Right lobe of liver (tissue), 6 donors: ENCODE measurements around the gene TSPAN18. TPM values are rescaled to one million over a fixed set of nuclear protein-coding genes. Genes with fewer than 3 reads are reported as not detected.
A peak's percentile ranks its signal among the peaks of the same experiment; 100 is the strongest.

ENCODE experiments used
- ATAC-seq, 4 donors: fragments of 200-7000 bp; cut with Tn5 transposase; one replicate each; pipeline ENCODE4 v1.9.1; 2020; ENCODE audit warnings: mild to moderate bottlenecking in 4 of 4, moderate library complexity in 4 of 4
- DNase-seq, 3 donors: peaks; one replicate each; pipeline ENCODE4 v3.0.0-alpha.2; 2020
- H3K27ac ChIP-seq, 3 donors: fragments of 200-600 bp; one replicate each; pipeline ENCODE4 v1.8.0; 2022
- H3K27me3 ChIP-seq, 2 donors: fragments of 200-600 bp; one replicate each; pipeline ENCODE4 v1.8.0; 2022
- H3K36me3 ChIP-seq, 4 donors: fragments of 200-600 bp; sonication (generic) in 1 of 4; one replicate each; pipeline versions ENCODE4 v1.5.1 to v1.8.0; 2017 to 2022; ENCODE audit warnings: control low read depth in 1 of 4
- H3K4me1 ChIP-seq, 4 donors: fragments of 200-600 bp; sonication (generic) in 1 of 4; one replicate each; pipeline versions ENCODE4 v1.5.1 to v1.8.0; 2017 to 2022; ENCODE audit warnings: control low read depth in 1 of 4
- H3K4me3 ChIP-seq, 3 donors: fragments of 200-600 bp; one replicate each; pipeline ENCODE4 v1.8.0; 2022
- H3K9me3 ChIP-seq, 4 donors: fragments of 200-600 bp; sonication (generic) in 1 of 4; one replicate each; pipeline versions ENCODE4 v1.5.1 to v1.8.0; 2017 to 2022; ENCODE audit warnings: control low read depth in 1 of 4
- CTCF ChIP-seq, 4 donors: fragments of 200-600 bp in 3 of 4; fragments of 450-650 bp in 1 of 4; IDR thresholded peaks; one replicate each; pipeline versions ENCODE4 v1.5.1 to v1.8.0; 2016 to 2022; ENCODE audit warnings: antibody characterized with exemption in 4 of 4, mild to moderate bottlenecking in 2 of 4
- POLR2A ChIP-seq: fragments of 450-650 bp; IDR thresholded peaks from one replicate; pipeline ENCODE4 v1.6.1; 2017; ENCODE audit warnings: antibody characterized with exemption, mild to moderate bottlenecking
- WGBS: methylation state at CpG from one replicate; pipeline ENCODE4 v1.1.6; 2018; ENCODE audit warnings: low coverage, low lambda C conversion rate; ENCODE audit not compliant: insufficient coverage; ENCODE audit errors: missing lambda C conversion rate; 5-methylcytosine and 5-hydroxymethylcytosine counted together
- intact Hi-C, 2 donors: fragments of 100-400 bp; cut with DNase I; formaldehyde crosslinking; loops; one replicate each; pipeline versions ENCODE4 v1.11.2 to v1.14.1; 2022
- total RNA-seq, 6 experiments: library from RNA; depleted of rRNA in 2 of 6; stranded (reverse); fragments of >200 nt in 2 of 6; fragmentation: NEBNext Ultra II Directional in 3 of 6; extraction: Animal tissue kit (Norgen Biotek cat#: 25700) in 3 of 6; gene quantifications; one replicate each; pipeline versions ENCODE4 v1.1.0 to v1.2.4, GENCODE V29; 2016 to 2023
- donor health status: DM: no; HTN: yes; CAD: no.
- donor health status: DM: no; HTN: no; CAD: no.
- donor health status: DM: no; HTN: no; CAD: no.
- donor health status: DM: no; HTN: yes; CAD: no.
- donor health status: DM: no; HTN: yes; CAD: no.

The TSPAN18 gene
- total RNA-seq, 6 experiments from 2014 or later: 3.4 to 10.6 (median 5.3) TPM

DNA sequence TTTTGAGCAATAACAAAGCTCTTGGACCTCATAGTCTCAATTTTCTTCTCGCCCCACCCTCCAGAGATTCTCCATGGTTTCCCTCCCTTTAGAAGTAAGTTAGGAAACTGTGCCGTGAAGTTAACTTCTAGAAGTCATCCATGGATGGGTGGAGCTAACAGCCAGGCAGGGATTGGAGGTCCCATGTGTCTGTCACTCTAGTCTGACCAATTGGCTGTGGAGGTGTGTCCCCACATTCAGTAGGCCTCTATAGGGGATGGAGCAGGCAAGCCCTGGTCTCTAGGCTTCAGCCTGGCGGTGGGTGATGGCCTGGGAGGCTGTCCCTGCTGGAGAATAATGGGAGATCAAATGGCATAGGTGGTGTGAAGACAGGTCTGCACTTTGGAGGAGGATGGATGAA, 173.2 kb downstream of the TSPAN18 start:
- 94% methylated on average over 2 of the region's 3 CpGs for WGBS

DNA sequence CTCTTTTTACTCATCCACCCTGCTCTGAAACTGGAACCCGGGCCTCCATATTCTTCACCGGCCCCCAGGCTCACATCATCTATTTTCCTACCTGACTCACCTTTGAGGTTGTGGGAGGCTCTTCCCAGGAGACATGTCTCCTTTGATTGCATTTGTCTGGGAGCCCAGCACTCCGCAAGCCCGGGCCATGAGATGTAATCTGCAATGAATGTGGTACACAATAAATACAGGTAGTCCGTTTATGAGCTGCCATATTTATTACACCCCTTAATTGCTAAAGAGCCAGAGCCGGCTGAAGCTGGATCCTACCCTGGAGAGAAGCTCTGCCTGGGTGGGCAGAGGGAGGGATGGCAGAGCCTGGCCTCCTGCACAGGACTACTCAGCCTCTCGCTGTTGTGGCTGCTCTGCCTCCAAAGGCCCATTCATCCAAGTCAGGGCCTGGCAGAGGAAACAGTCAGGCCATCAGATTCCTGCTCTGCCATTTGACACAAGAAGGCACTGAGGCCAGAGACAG, 174.4 kb downstream of the TSPAN18 start:
- Histone ChIP-seq H3K27me3 (no peaks in the 10 kb centered on the region), H3K4me3 (no peak overlapping the region), H3K4me1 (no peaks in the 10 kb centered on the region), H3K36me3 (no peaks in the 10 kb centered on the region), H3K9me3 (no peaks in the 10 kb centered on the region), H3K27ac (no peak overlapping the region)
- no peak for DNase-seq
- no peak for TF ChIP-seq POLR2A
- TF ChIP-seq CTCF (IDR thresholded peaks at IDR 0.05): no peak
- intact Hi-C loops: no loop called here
- no peak for ATAC-seq
- WGBS: 96% methylated on average over 4 of the region's 7 CpGs

More for the DNA sequence above, 173.2 kb downstream of the TSPAN18 start:
- ATAC-seq (peak in 3 of 4 donors; percentile 22 to 31 (median 23)), DNase-seq (no peak)
- Histone ChIP-seq H3K9me3 (no peaks in the 10 kb centered on the region), H3K4me3 (no peak overlapping the region), H3K4me1 (no peaks in the 10 kb centered on the region), H3K36me3 (no peaks in the 10 kb centered on the region), H3K27me3 (no peaks in the 10 kb centered on the region), H3K27ac (no peak overlapping the region)
- no peak for TF ChIP-seq POLR2A
- TF ChIP-seq CTCF (IDR thresholded peaks at IDR 0.05): no peak
- intact Hi-C loops: no loop called here

DNA sequence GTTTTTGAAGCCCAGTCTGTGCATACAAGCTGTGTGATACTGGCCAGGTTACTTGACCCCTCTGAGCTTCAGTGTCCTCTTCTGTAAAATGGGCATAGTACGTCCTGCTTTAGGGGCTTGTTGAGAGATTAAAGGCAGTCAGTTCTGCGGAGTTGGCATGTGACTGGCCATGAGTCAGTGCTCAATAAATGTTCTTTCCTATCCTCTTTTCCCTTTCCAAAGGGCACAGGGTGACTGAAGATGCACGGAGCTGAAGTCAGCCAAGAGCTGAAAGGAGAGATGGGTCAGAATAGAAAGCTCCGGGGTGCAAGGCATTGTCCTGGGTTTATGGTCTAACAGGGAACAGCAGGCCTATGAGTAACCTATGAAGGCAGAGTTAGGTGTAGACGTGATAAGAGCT, 175.0 kb downstream of the TSPAN18 start:
- H3K4me3 ChIP-seq: no peak overlapping the region
- 71% methylated on average over 5 of the region's 5 CpGs for WGBS
- no peak for ATAC-seq

DNA sequence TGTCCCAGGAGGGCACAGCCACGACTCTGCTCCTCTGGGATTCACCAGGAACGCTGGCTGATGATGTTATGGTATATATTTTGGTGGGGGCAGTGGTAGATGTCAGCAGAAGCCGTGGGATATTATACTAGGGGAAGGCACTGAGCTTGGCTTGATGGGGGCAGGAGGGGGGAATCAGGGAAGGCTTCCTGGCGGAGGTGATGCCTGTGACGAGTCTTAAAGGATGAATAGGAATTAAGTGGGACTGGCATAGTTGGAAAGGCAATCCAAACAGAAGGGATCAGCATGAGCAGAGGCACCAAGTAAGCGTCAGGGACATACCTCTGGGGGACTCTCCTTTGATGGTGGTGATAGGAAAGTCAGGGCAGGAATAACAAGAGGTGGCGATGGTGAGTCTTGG, 176.3 kb downstream of the TSPAN18 start:
- no peaks in the 10 kb centered on the region for H3K36me3 ChIP-seq
- TF ChIP-seq CTCF (IDR thresholded peaks at IDR 0.05) (no peak), POLR2A (no peak)
- no peaks in the 10 kb centered on the region for H3K4me1 ChIP-seq
- no peak overlapping the region for H3K27ac ChIP-seq
- H3K9me3 ChIP-seq: no peaks in the 10 kb centered on the region
- H3K27me3 ChIP-seq: no peaks in the 10 kb centered on the region
- 60% methylated on average over 6 of the region's 7 CpGs for WGBS
- no peak for DNase-seq
- intact Hi-C loops: no loop called here
- no peak overlapping the region for H3K4me3 ChIP-seq
- ATAC-seq: no peak

More for the DNA sequence above, 175.0 kb downstream of the TSPAN18 start:
- Histone ChIP-seq H3K9me3 (no peaks in the 10 kb centered on the region), H3K27me3 (no peaks in the 10 kb centered on the region), H3K36me3 (no peaks in the 10 kb centered on the region), H3K27ac (no peak overlapping the region), H3K4me1 (no peaks in the 10 kb centered on the region)
- TF ChIP-seq POLR2A (no peak), CTCF (IDR thresholded peaks at IDR 0.05) (no peak)
- intact Hi-C loops: no loop called here
- DNase-seq: no peak

DNA sequence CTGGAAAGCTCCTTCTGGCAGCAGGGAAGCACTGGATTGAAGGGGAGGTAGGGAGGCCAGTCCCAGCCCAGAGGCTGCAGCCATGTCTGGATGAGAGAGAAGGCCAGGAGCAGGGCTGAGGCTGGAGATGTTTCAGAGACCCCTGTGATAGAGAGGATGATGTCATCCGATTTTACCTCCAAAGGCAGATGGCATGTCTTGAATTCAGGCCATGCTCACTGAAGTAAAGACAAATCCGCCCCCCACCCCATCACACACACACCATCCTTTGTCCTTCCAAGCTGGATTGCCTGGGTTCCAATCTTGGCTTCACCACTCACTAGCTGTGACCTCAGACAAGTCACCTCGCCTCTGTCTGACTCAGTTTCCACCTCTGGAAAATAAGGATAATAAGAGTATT, 176.8 kb downstream of the TSPAN18 start:
- Histone ChIP-seq H3K4me3 (no peak overlapping the region), H3K36me3 (no peaks in the 10 kb centered on the region), H3K4me1 (no peaks in the 10 kb centered on the region), H3K27ac (no peak overlapping the region), H3K27me3 (no peaks in the 10 kb centered on the region), H3K9me3 (no peaks in the 10 kb centered on the region)
- intact Hi-C loops: no loop called here
- 100% methylated on average over 2 of the region's 3 CpGs for WGBS
- no peak for TF ChIP-seq CTCF (IDR thresholded peaks at IDR 0.05)
- TF ChIP-seq POLR2A: no peak
- DNase-seq (no peak), ATAC-seq (no peak)
